GM19351 (cell line): ENCODE results near the gene NXPE3.
"Not testable (repeated sequence)": the region's sequence is repeated elsewhere in the genome, so short reads cannot be mapped to it uniquely, and the experiment has no call there.

Source experiments
- ATAC-seq: cut with Tn5 transposase; IDR thresholded peaks from one replicate; pipeline ENCODE4 v1.9.1; 2021; ENCODE audit warnings: mild to moderate bottlenecking, moderate library complexity; ENCODE audit not compliant: unreplicated experiment

Gene NXPE3

GRCh38 chr3:101851072-101851770, 72.2 kb downstream of the NXPE3 start:
- ATAC-seq: no peak

DNA sequence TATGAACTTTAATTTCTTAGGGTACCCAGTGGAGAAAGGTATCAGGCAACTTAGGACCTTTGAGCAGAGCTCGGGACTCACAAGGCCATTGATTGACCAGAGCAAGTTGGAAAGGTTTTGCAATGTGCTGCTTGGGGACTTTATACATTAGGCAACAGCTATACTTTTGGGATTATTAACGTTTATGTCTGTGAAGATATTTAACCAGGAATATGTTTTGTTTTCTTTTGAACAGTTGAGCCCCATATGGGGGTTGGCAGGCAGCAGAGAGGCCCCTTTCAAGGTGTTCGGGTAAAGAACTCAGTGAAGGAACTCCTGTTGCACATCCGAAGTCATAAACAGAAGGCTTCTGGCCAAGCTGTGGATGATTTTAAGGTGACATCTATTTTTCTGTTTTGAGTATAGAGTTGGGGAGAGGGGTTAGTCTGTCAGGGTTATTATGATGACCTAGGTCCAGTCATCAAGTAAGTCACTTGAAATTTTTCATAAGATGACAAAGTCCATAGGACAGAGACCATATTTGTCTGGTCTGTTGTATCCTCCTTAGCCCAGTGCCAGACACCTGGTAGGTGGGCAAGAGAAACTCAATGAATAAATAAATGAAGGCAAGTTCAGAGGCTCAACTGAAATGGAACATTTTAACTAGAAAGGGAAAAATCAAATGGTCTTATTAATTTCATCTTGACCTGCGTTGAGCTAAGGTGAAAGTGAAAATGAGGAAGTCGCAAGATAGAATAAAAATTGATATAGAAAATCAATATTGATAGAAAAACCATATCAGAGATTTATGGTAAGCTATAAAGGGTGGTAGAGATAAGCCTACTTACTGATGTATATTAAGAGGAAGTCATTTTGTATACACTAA, 73.1 kb downstream of the NXPE3 start:
- ATAC-seq: no peak

- no peak for ATAC-seq
These were observed 74.2 kb downstream of the NXPE3 start for GRCh38 chr3:101852983-101853840.

DNA sequence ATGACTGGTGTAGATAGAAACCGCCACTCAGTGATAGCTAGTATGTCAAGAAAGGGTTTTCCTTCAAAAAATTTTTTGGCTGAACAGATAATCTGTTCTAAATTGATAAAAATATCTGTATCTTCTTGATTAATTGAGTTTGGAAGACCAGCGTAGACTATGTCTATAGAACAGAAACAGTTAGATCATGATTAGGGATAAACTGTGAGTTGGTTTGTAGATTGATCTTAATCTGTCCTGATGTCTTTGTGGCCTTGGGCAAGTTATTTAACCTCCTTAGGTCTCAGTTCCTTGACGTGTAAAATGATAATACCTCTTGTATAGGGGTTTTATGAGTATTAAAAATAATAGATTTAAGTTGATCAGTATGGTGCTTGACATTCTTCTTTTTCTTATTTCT, 75.0 kb downstream of the NXPE3 start:
- no peak for ATAC-seq

- no peak for ATAC-seq
These were observed 75.7 kb downstream of the NXPE3 start for GRCh38 chr3:101854608-101855304.

DNA sequence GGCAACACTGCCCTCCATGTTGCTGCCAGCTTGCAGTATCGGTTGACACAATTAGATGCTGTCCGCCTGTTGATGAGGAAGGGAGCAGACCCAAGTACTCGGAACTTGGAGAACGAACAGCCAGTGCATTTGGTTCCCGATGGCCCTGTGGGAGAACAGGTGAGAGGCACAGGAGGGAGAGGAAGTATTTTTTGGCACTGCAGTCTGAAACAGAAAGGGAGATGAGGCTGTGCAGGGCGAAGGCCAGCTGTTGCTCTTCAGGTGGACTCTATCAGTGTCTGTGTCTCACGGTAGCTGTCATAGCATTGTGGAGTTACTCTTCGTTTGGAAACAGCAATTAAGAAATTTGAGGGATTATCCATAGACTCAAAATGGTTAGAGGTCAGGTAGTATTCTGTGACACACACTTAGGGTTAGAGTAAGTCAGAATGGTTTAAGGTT, 78.3 kb downstream of the NXPE3 start:
- ATAC-seq: no peak

GRCh38 chr3:101858464-101859030, 79.5 kb downstream of the NXPE3 start:
- no peak for ATAC-seq

DNA sequence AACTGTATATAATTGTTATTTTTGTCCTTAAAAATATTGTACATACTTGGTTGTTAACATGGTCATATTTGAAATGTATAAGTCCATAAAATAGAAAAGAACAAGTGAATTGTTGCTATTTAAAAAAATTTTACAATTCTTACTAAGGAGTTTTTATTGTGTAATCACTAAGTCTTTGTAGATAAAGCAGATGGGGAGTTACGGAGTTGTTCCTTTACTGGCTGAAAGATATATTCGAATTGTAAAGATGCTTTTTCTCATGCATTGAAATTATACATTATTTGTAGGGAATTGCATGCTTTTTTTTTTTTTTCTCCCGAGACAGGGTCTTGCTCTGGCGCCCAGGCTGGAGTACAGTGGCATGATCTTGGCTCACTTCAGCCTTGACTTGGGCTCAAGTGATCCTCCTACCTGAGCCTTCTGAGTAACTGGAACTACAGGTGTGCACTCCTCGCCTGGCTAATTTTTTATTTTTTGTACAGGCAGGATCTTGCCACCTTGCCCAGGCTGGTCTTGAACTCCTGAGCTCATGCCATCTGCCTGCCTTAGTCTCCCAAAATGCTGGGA, 81.0 kb downstream of the NXPE3 start:
- no peak for ATAC-seq

- ATAC-seq: peak; percentile 46
These were observed 82.3 kb downstream of the NXPE3 start for GRCh38 chr3:101861212-101861788.

GRCh38 chr3:101861789-101862415, 82.9 kb downstream of the NXPE3 start:
- ATAC-seq: no peak

GRCh38 chr3:101862416-101863165, 83.6 kb downstream of the NXPE3 start:
- ATAC-seq: no peak

DNA sequence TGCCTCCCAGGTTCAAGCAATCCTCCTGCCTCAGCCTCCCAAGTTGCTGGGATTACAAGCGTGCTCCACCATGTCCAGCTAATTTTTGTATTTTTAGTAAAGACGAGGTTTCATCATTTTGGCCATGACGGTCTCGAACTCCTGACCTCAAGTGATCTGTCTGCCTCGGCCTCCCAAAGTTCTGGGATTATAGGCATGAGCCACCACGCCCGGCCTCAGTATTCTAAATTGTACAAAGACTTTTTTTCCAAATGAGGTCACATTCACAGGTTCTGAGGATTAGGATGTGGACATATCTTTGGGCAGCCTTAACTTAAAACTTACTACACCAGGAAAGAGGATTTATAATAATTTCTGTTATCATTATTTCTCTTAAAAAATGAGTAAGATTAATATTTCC, 85.9 kb downstream of the NXPE3 start:
- ATAC-seq: not testable (repeated sequence)

DNA sequence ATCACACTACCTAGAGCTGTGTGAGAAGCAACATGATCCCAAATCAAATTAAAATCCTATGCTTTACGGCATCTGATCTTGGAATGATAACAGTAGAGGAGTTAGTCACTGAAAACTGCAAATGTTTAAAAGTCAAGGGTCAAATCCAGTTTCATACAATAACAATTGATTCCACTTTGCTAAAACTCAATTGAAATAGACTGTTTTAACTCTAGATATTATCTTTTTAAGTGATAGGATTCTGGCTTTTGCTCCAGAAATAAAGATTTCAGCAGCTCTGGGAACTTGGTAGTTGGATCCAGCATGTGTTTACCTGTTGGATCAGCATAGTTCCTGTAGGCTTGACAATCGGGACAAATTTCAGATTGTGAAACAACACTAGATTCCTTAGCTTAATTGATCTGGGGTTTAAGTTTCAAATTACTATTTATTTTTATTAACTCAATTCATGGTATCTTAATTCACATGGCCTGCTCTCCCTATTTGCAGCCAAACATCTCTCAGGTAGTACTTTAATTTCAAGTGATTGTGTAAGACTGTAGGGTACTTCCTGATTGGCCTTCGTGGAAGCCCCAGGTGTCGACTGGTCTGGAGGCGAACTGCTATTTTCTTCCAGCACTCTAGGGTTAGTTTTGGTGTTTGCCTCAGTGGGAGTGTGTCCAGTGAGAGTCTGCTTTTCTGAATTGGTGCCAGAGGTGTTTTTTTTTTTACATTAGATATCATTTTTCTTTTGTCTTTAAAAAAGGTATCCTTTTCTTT, 86.9 kb downstream of the NXPE3 start:
- no peak for ATAC-seq

- no peak for ATAC-seq
These were observed 88.5 kb downstream of the NXPE3 start for GRCh38 chr3:101867511-101867910.

DNA sequence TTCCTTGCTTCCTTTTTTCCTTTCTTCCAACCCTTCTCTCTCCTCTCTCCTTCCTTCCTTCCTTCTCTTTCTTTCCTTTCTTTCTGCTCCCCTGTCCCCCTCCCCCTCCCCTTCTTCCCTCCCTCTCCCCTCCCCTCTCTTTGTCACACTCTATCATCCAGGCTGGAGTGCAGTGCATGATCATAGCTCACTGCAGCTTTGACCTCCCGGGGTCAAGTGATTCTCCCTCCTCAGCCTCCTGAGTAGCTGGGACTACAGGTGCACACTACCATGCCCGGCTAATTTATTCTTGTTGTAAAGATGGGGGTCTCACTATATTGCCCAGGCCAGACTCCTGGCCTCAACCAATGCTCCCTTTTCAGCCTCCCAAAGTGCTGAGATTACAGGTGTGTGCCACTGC, 89.0 kb downstream of the NXPE3 start:
- no peak for ATAC-seq

GRCh38 chr3:101868534-101869464, 89.8 kb downstream of the NXPE3 start:
- ATAC-seq: no peak

DNA sequence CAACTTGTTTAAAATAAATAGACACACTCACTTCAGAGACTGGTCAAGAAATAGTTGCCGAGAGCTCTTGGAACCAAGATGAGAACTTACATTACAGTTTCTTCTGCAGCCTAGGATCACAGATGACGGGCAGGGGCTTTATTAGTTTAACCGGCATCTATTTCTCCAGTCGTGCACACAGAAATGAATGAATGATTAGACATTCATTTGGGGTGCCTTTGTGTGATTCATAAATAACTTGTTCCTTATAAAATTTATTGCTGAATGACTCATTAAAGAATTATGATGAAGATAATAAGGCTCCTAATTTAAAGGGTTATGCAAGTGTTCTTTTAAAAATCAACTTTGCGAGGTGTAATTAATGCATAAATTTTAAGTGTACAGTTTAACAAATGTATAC, 91.1 kb downstream of the NXPE3 start:
- ATAC-seq: no peak
